ENCODE measurements around the gene SLC2A6.

The SLC2A6 gene

DNA sequence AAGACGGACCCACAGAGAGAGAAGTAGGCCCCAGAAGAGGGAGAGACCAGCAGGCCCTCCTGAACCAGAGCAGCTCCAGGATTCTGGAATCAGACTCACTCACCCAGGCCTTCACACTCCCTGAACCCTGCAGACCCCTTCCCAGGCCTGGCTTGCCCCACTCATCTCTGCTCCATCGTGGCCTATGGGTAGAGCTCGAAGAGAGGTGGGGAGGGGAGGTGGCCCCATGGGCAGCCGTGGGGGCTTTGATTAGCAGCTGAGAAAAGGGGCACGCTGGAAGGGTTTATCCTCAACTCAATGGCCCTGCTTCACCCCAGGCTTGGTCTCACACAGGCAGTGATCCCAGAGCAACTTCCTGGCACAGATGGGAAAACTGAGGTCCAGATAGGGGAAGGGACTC is 45.2 kb upstream of the SLC2A6 start:
- TF ChIP-seq GABPA (IDR thresholded peaks at IDR 0.05; ENCODE audit: low read depth) = no peak
- TF ChIP-seq SPI1 (IDR thresholded peaks at IDR 0.05; ENCODE audit: borderline replicate concordance, low read depth) = no peak
- TF ChIP-seq, protein P1, sequence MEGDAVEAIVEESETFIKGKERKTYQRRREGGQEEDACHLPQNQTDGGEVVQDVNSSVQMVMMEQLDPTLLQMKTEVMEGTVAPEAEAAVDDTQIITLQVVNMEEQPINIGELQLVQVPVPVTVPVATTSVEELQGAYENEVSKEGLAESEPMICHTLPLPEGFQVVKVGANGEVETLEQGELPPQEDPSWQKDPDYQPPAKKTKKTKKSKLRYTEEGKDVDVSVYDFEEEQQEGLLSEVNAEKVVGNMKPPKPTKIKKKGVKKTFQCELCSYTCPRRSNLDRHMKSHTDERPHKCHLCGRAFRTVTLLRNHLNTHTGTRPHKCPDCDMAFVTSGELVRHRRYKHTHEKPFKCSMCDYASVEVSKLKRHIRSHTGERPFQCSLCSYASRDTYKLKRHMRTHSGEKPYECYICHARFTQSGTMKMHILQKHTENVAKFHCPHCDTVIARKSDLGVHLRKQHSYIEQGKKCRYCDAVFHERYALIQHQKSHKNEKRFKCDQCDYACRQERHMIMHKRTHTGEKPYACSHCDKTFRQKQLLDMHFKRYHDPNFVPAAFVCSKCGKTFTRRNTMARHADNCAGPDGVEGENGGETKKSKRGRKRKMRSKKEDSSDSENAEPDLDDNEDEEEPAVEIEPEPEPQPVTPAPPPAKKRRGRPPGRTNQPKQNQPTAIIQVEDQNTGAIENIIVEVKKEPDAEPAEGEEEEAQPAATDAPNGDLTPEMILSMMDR (IDR thresholded peaks at IDR 0.05; ENCODE audit: insufficient read depth, low read length) = no peak
- no peak for TF ChIP-seq POLR2AphosphoS5 (IDR thresholded peaks at IDR 0.05; ENCODE audit: low read depth)
- TF ChIP-seq, protein P2, sequence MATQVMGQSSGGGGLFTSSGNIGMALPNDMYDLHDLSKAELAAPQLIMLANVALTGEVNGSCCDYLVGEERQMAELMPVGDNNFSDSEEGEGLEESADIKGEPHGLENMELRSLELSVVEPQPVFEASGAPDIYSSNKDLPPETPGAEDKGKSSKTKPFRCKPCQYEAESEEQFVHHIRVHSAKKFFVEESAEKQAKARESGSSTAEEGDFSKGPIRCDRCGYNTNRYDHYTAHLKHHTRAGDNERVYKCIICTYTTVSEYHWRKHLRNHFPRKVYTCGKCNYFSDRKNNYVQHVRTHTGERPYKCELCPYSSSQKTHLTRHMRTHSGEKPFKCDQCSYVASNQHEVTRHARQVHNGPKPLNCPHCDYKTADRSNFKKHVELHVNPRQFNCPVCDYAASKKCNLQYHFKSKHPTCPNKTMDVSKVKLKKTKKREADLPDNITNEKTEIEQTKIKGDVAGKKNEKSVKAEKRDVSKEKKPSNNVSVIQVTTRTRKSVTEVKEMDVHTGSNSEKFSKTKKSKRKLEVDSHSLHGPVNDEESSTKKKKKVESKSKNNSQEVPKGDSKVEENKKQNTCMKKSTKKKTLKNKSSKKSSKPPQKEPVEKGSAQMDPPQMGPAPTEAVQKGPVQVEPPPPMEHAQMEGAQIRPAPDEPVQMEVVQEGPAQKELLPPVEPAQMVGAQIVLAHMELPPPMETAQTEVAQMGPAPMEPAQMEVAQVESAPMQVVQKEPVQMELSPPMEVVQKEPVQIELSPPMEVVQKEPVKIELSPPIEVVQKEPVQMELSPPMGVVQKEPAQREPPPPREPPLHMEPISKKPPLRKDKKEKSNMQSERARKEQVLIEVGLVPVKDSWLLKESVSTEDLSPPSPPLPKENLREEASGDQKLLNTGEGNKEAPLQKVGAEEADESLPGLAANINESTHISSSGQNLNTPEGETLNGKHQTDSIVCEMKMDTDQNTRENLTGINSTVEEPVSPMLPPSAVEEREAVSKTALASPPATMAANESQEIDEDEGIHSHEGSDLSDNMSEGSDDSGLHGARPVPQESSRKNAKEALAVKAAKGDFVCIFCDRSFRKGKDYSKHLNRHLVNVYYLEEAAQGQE (IDR thresholded peaks at IDR 0.05; ENCODE audit: insufficient replicate concordance, low read depth) = no peak
- no peak overlapping the region for H3K27ac ChIP-seq (replicated peaks)
- peaks cover 4% of the 10 kb centered on the region for H3K27me3 ChIP-seq (ENCODE audit: insufficient read depth, poor library complexity, severe bottlenecking)
- DNase-seq (ENCODE audit: low read depth in 1 of 2, low spot score in 1 of 2) = no peak
- no peak overlapping the region for H3K4me3 ChIP-seq (replicated peaks; ENCODE audit: insufficient read depth, low read length)

DNA sequence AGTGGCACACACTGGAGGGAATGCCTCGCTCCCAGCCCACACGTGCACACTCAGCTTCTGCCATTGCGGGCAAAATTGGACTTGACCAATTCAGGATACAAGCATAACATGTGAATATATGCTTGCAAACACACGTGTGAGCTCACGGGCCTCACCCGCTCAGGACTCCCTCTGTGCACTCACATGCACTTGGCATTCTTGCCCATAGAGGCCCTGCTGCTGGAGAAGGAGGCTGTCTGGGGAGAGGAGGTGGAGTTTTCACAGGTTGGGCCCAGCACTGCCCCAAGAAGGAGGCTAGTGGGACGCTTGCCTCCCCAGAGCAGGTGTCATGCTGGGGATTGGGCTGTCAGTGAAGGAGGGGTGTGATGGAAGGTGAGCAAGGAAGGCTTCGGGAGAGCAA is 44.2 kb upstream of the SLC2A6 start:
- TF ChIP-seq, protein P2 (IDR thresholded peaks at IDR 0.05; ENCODE audit: insufficient replicate concordance, low read depth) = no peak
- TF ChIP-seq GABPA (IDR thresholded peaks at IDR 0.05; ENCODE audit: low read depth) = no peak
- TF ChIP-seq, protein P1 (IDR thresholded peaks at IDR 0.05; ENCODE audit: insufficient read depth, low read length) = no peak
- no peak for TF ChIP-seq POLR2AphosphoS5 (IDR thresholded peaks at IDR 0.05; ENCODE audit: low read depth)
- TF ChIP-seq SPI1 (IDR thresholded peaks at IDR 0.05; ENCODE audit: borderline replicate concordance, low read depth) = no peak
- no peak overlapping the region for H3K4me3 ChIP-seq (replicated peaks; ENCODE audit: insufficient read depth, low read length)
- H3K27me3 ChIP-seq (ENCODE audit: insufficient read depth, poor library complexity, severe bottlenecking) = peaks cover 4% of the 10 kb centered on the region
- DNase-seq (ENCODE audit: low read depth in 1 of 2, low spot score in 1 of 2) = no peak
- no peak overlapping the region for H3K27ac ChIP-seq (replicated peaks)

DNA sequence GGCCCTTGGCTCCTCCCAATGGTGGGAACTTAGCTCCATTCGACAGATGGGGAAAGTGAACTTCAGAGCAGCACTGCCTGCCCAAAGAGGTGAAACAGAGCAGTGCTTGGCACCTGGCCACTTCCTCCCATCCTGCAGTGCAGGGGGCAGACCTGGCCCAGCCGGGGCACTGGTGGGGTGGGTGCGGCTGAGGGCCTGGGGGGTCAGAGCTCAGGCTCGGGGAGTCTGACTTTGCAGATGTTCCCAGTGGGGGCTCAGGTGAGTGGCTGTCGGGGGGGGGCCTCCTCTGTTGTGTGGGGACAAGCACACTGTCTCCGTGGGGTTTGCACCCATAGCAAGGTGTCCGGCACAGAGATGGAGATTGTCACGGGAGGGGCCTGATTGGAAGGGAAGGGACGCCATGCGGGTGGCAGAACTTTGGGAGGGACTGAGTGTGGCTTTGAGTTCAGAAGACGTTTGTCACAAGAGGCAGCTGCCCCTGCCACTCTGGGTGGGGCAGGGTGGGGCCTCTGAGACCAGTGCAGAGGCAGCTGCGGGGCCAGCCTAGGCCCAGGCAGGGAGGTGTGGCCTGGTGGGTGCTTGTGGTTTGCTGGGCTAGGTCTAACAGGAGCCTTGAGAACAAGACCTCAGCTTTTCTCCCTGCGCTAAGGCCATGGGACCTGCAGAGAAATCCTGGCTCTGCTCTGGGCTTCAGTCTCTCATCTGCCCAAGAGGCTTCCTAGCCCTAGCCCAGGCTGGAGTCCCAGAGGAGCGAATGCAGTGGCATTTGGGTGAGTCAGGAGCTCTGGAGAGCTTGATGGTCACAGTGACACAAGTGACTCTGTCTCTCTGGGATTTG is 43.4 kb upstream of the SLC2A6 start:
- Histone ChIP-seq H3K4me3 (replicated peaks; ENCODE audit: insufficient read depth, low read length) (no peak overlapping the region), H3K27ac (replicated peaks) (no peak overlapping the region), H3K27me3 (ENCODE audit: insufficient read depth, poor library complexity, severe bottlenecking) (peaks cover 2% of the 10 kb centered on the region)
- DNase-seq (ENCODE audit: low read depth in 1 of 2, low spot score in 1 of 2) = no peak
- TF ChIP-seq SPI1 (IDR thresholded peaks at IDR 0.05; ENCODE audit: borderline replicate concordance, low read depth) (no peak), POLR2AphosphoS5 (IDR thresholded peaks at IDR 0.05; ENCODE audit: low read depth) (no peak), GABPA (IDR thresholded peaks at IDR 0.05; ENCODE audit: low read depth) (no peak)
- TF ChIP-seq, protein P2 (IDR thresholded peaks at IDR 0.05; ENCODE audit: insufficient replicate concordance, low read depth) = no peak
- TF ChIP-seq, protein P1 (IDR thresholded peaks at IDR 0.05; ENCODE audit: insufficient read depth, low read length) = no peak

Data from HL-60 (cell line).